SK-N-SH (cell line): Measurements from ENCODE around the gene RNF7.

Experiments
- EZH2phosphoT487 ChIP-seq: fragments of 200-600 bp; sonication (generic); IDR thresholded peaks from 2 replicates; pipeline ENCODE4 v1.6.1; 2017; ENCODE audit warnings: low read depth, mixed run types, mild to moderate bottlenecking, antibody characterized with exemption, moderate library complexity, borderline replicate concordance
- GABPA ChIP-seq: IDR thresholded peaks from 2 replicates; pipeline ENCODE4 v1.4.0; 2012; ENCODE audit warnings: low read depth, mild to moderate bottlenecking
- GATA2 ChIP-seq: sonication (generic); formaldehyde crosslinking; IDR thresholded peaks from 2 replicates; pipeline ENCODE4 v1.5.0; 2020; ENCODE audit warnings: mild to moderate bottlenecking, missing genetic modification reagents
- MXI1 ChIP-seq: IDR thresholded peaks from 2 replicates; pipeline ENCODE4 v1.6.1; 2012; ENCODE audit warnings: mild to moderate bottlenecking, low read depth, low read length, improper control_type of control experiment
- POLR2AphosphoS5 ChIP-seq: IDR thresholded peaks from 2 replicates; pipeline ENCODE4 v1.6.1; 2012; ENCODE audit warnings: low read depth, low read length
- SIN3A ChIP-seq: IDR thresholded peaks from 2 replicates; pipeline ENCODE4 v1.6.1; 2012; ENCODE audit warnings: low read depth, mild to moderate bottlenecking, low read length, moderate library complexity, borderline replicate concordance
- TAF1 ChIP-seq: IDR thresholded peaks from 2 replicates; pipeline ENCODE4 v1.6.1; 2012; ENCODE audit warnings: low read depth, mild to moderate bottlenecking, low read length, moderate library complexity, borderline replicate concordance
- YY1 ChIP-seq: IDR thresholded peaks from 2 replicates; pipeline ENCODE4 v1.4.0; 2012; ENCODE audit warnings: low read depth, mild to moderate bottlenecking
- TF ChIP-seq, protein P1 (sequence below): IDR thresholded peaks from 2 replicates; pipeline ENCODE4 v1.4.0; 2012; ENCODE audit warnings: low read depth
- TF ChIP-seq, protein P2 (sequence below): fragments of 200-600 bp; sonication (generic); IDR thresholded peaks from 2 replicates; pipeline ENCODE4 v1.6.1; 2017; ENCODE audit warnings: antibody characterized with exemption, mild to moderate bottlenecking, moderate library complexity
- TF ChIP-seq, protein P3 (sequence below): fragments of 150-350 bp; IDR thresholded peaks from 2 replicates; pipeline ENCODE4 v1.6.1; 2017; ENCODE audit warnings: antibody characterized with exemption, low read length, low read depth, borderline replicate concordance
- TF ChIP-seq, protein P4 (sequence below): IDR thresholded peaks from 2 replicates; pipeline ENCODE4 v1.4.0; 2012; ENCODE audit warnings: low read depth, borderline replicate concordance

DNA sequence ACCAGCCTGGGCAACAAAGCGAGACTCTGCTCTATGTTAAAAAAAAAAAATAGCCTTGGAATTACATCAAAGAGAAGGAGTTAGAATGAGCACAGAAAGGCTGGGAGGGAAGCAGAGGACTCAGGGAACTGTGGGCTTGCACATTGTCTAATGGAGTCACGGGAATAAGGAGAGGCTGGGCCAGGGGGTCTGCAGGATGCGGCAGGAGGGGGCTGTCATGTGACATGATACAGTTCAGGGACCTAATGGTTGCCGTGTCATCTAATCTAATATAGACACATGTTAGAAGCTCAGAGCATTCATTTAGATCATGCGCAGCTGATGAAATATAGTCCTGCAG lies 57.6 kb downstream of the RNF7 start:
- TF ChIP-seq, protein P1, sequence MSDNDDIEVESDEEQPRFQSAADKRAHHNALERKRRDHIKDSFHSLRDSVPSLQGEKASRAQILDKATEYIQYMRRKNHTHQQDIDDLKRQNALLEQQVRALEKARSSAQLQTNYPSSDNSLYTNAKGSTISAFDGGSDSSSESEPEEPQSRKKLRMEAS: no peak
- no peak for TF ChIP-seq POLR2AphosphoS5
- TF ChIP-seq TAF1: no peak
- no peak for TF ChIP-seq EZH2phosphoT487
- TF ChIP-seq, protein P2, sequence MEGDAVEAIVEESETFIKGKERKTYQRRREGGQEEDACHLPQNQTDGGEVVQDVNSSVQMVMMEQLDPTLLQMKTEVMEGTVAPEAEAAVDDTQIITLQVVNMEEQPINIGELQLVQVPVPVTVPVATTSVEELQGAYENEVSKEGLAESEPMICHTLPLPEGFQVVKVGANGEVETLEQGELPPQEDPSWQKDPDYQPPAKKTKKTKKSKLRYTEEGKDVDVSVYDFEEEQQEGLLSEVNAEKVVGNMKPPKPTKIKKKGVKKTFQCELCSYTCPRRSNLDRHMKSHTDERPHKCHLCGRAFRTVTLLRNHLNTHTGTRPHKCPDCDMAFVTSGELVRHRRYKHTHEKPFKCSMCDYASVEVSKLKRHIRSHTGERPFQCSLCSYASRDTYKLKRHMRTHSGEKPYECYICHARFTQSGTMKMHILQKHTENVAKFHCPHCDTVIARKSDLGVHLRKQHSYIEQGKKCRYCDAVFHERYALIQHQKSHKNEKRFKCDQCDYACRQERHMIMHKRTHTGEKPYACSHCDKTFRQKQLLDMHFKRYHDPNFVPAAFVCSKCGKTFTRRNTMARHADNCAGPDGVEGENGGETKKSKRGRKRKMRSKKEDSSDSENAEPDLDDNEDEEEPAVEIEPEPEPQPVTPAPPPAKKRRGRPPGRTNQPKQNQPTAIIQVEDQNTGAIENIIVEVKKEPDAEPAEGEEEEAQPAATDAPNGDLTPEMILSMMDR: no peak
- TF ChIP-seq, protein P3, sequence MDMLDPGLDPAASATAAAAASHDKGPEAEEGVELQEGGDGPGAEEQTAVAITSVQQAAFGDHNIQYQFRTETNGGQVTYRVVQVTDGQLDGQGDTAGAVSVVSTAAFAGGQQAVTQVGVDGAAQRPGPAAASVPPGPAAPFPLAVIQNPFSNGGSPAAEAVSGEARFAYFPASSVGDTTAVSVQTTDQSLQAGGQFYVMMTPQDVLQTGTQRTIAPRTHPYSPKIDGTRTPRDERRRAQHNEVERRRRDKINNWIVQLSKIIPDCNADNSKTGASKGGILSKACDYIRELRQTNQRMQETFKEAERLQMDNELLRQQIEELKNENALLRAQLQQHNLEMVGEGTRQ: no peak
- TF ChIP-seq SIN3A: no peak
- TF ChIP-seq GABPA: no peak
- TF ChIP-seq, protein P4, sequence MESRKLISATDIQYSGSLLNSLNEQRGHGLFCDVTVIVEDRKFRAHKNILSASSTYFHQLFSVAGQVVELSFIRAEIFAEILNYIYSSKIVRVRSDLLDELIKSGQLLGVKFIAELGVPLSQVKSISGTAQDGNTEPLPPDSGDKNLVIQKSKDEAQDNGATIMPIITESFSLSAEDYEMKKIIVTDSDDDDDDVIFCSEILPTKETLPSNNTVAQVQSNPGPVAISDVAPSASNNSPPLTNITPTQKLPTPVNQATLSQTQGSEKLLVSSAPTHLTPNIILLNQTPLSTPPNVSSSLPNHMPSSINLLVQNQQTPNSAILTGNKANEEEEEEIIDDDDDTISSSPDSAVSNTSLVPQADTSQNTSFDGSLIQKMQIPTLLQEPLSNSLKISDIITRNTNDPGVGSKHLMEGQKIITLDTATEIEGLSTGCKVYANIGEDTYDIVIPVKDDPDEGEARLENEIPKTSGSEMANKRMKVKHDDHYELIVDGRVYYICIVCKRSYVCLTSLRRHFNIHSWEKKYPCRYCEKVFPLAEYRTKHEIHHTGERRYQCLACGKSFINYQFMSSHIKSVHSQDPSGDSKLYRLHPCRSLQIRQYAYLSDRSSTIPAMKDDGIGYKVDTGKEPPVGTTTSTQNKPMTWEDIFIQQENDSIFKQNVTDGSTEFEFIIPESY: no peak
- TF ChIP-seq GATA2 (CRISPR knock-in tag): no peak
- TF ChIP-seq MXI1: no peak
- no peak for TF ChIP-seq YY1
